ENCODE results near the gene DLG2. TPM values are rescaled to one million over a fixed set of nuclear protein-coding genes. Genes with fewer than 3 reads are reported as not detected.

DLG2 gene
- total RNA-seq, 2 experiments from 2014 or later: 6.9 to 8.2 TPM

- H3K9me3 ChIP-seq (ENCODE audit: low read length): no peaks in the 10 kb centered on the region
- no peaks in the 10 kb centered on the region for H3K4me1 ChIP-seq (ENCODE audit: insufficient read depth, low read length, poor library complexity, severe bottlenecking)
- H2AFZ ChIP-seq (ENCODE audit: low read length): no peak overlapping the region
- no peak overlapping the region for H3K4me3 ChIP-seq (ENCODE audit: low read depth, low read length, poor library complexity, severe bottlenecking)
- TF ChIP-seq CTCF (conservative IDR thresholded peaks at IDR 0.05; ENCODE audit: low read length) (no peak), EZH2phosphoT487 (IDR thresholded peaks at IDR 0.05; ENCODE audit: borderline replicate concordance, low read depth, low read length) (no peak)
- H3K9me2 ChIP-seq (ENCODE audit: insufficient read depth, low read length): no peaks in the 10 kb centered on the region
- H3K27ac ChIP-seq (ENCODE audit: low read depth, low read length, poor library complexity, severe bottlenecking): no peak overlapping the region
- ChIA-PET POLR2A (interaction anchor here (1.2 kb wide), 1 partner anchor 15 kb away, joined by 3 read pairs; no protein-coding TSS in a partner anchor), CTCF (ENCODE audit: unreplicated experiment) (no interaction called here)
- H4K20me1 ChIP-seq (ENCODE audit: insufficient read depth, low read length): no peaks in the 10 kb centered on the region
- intact Hi-C loops (cut with micrococcal nuclease; ENCODE audit: unreplicated experiment): no loop called here
- H3K4me2 ChIP-seq (ENCODE audit: low read length): no peak overlapping the region
- H3K79me2 ChIP-seq (ENCODE audit: insufficient read depth, low read depth, low read length): no peaks in the 10 kb centered on the region
- BruUV-seq (replicated peaks): no TSS peak
- no peaks in the 10 kb centered on the region for H3K36me3 ChIP-seq (ENCODE audit: insufficient read depth, low read length)
- no peak for DNase-seq (ENCODE audit: low spot score)
Measured at GRCh38 chr11:84157639-84158038, 1469.5 kb downstream of the DLG2 start.

GRCh38 chr11:84146826-84147225, 1480.3 kb downstream of the DLG2 start:
- POLR2A ChIA-PET: interaction anchor here (0.5 kb wide), 1 partner anchor 22 kb away, joined by 3 read pairs; no protein-coding TSS in a partner anchor
- CTCF ChIA-PET (ENCODE audit: unreplicated experiment): no interaction called here
- Histone ChIP-seq H3K4me2 (ENCODE audit: low read length) (no peak overlapping the region), H3K4me1 (ENCODE audit: insufficient read depth, low read length, poor library complexity, severe bottlenecking) (no peaks in the 10 kb centered on the region), H3K27ac (ENCODE audit: low read depth, low read length, poor library complexity, severe bottlenecking) (no peak overlapping the region), H4K20me1 (ENCODE audit: insufficient read depth, low read length) (no peaks in the 10 kb centered on the region), H3K9me2 (ENCODE audit: insufficient read depth, low read length) (no peaks in the 10 kb centered on the region), H3K79me2 (ENCODE audit: insufficient read depth, low read depth, low read length) (no peaks in the 10 kb centered on the region), H3K36me3 (ENCODE audit: insufficient read depth, low read length) (no peaks in the 10 kb centered on the region), H3K9me3 (ENCODE audit: low read length) (no peaks in the 10 kb centered on the region), H3K4me3 (ENCODE audit: low read depth, low read length, poor library complexity, severe bottlenecking) (no peak overlapping the region), H2AFZ (ENCODE audit: low read length) (no peak overlapping the region)
- intact Hi-C loops (cut with micrococcal nuclease; ENCODE audit: unreplicated experiment): no loop called here
- DNase-seq (ENCODE audit: low spot score): no peak
- TF ChIP-seq CTCF (conservative IDR thresholded peaks at IDR 0.05; ENCODE audit: low read length): no peak
- TF ChIP-seq EZH2phosphoT487 (IDR thresholded peaks at IDR 0.05; ENCODE audit: borderline replicate concordance, low read depth, low read length): no peak
- BruUV-seq (replicated peaks): no TSS peak

- POLR2A ChIA-PET: no interaction called here
Measured at GRCh38 chr11:84145616-84146185, 1481.4 kb downstream of the DLG2 start.

More at GRCh38 chr11:84145616-84146185, 1481.4 kb downstream of the DLG2 start:
- no peak overlapping the region for H2AFZ ChIP-seq (ENCODE audit: low read length)
- no peaks in the 10 kb centered on the region for H4K20me1 ChIP-seq (ENCODE audit: insufficient read depth, low read length)
- no TSS peak for BruUV-seq (replicated peaks)
- no peak for DNase-seq (ENCODE audit: low spot score)
- intact Hi-C loops (cut with micrococcal nuclease; ENCODE audit: unreplicated experiment): no loop called here
- no peak overlapping the region for H3K4me3 ChIP-seq (ENCODE audit: low read depth, low read length, poor library complexity, severe bottlenecking)
- no peaks in the 10 kb centered on the region for H3K9me2 ChIP-seq (ENCODE audit: insufficient read depth, low read length)
- H3K79me2 ChIP-seq (ENCODE audit: insufficient read depth, low read depth, low read length): no peaks in the 10 kb centered on the region
- no peak overlapping the region for H3K27ac ChIP-seq (ENCODE audit: low read depth, low read length, poor library complexity, severe bottlenecking)
- TF ChIP-seq EZH2phosphoT487 (IDR thresholded peaks at IDR 0.05; ENCODE audit: borderline replicate concordance, low read depth, low read length) (no peak), CTCF (conservative IDR thresholded peaks at IDR 0.05; ENCODE audit: low read length) (no peak)
- no peaks in the 10 kb centered on the region for H3K9me3 ChIP-seq (ENCODE audit: low read length)
- no peaks in the 10 kb centered on the region for H3K4me1 ChIP-seq (ENCODE audit: insufficient read depth, low read length, poor library complexity, severe bottlenecking)
- H3K4me2 ChIP-seq (ENCODE audit: low read length): no peak overlapping the region
- CTCF ChIA-PET (ENCODE audit: unreplicated experiment): no interaction called here
- H3K36me3 ChIP-seq (ENCODE audit: insufficient read depth, low read length): no peaks in the 10 kb centered on the region
